ENCODE data around the gene PNMA8C. TPM values are rescaled to one million over a fixed set of nuclear protein-coding genes. Genes with fewer than 3 reads are reported as not detected.

PNMA8C gene
- total and polyA plus RNA-seq, 12 donors: 0.47 to 4.4 (median 1.9) TPM

DNA sequence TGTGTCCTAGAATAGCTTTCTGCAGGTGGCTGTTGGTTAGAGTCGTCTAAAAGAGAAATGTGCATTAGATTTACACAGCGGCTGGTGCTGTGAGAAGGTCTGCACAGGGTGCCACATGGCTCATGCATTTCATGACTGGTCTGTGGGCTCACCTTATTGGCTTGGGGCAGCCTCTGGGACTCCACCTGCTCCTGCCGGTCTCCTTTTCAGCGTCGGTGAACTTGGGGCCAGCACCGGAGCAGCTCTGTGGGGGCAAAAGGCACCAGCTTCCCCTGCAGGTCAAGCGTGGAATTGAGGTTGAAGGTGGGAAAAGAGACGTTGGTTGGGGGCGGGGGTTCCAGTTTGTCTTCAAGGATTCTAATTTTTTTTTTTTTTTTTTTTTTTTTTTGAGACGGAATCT, 3.1 kb upstream of the PNMA8C start:
- no peak for DNase-seq
- WGBS, 4 donors: 53 to 70% (median 59%) methylated on average over 9 to 10 of the region's 10 CpGs
- intact Hi-C loops (cut with DNase I): no loop called here

DNA sequence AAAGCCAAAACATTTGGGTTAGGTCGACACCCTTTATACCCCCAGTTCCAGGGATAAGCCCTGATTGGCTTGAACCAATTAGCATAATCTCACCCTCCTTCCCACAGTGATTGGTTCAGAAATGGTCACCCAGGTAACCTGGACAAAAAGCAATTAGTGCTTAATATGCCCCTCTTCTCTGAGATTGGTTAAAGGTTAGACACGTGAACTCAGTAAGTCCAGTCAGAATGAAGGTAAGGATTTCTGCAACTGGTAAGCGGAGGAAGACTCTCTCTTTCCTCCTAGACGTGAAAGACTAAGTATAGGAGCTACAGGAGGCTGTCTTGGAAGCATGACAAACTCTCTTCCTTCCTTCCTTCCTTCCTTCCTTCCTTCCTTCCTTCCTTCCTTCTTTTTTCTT, 1.3 kb upstream of the PNMA8C start:
- no peaks in the 10 kb centered on the region for H3K36me3 ChIP-seq (replicated peaks in 1 of 2)
- peaks cover 10 to 31% of the 10 kb centered on the region in 2 donors for H3K4me1 ChIP-seq (replicated peaks in 1 of 2)
- TF ChIP-seq CTCF (IDR thresholded peaks at IDR 0.05): no peak
- TF ChIP-seq POLR2A (IDR thresholded peaks at IDR 0.05): no peak
- H3K4me3 ChIP-seq: no peak overlapping the region
- no peak for DNase-seq
- no peaks in the 10 kb centered on the region for H3K9me3 ChIP-seq (replicated peaks in 1 of 3)
- no peak overlapping the region for H3K27ac ChIP-seq
- 81 to 85% (median 83%) methylated on average over 4 of the region's 4 CpGs for WGBS, 4 donors
- no peaks in the 10 kb centered on the region for H3K27me3 ChIP-seq
- intact Hi-C loops (cut with DNase I): no loop called here

More for the DNA sequence above, 3.1 kb upstream of the PNMA8C start:
- H3K27ac ChIP-seq: no peak overlapping the region
- H3K9me3 ChIP-seq (replicated peaks in 1 of 3): no peaks in the 10 kb centered on the region
- no peaks in the 10 kb centered on the region for H3K36me3 ChIP-seq (replicated peaks in 1 of 2)
- no peaks in the 10 kb centered on the region for H3K27me3 ChIP-seq
- H3K4me1 ChIP-seq (replicated peaks in 1 of 2): peaks cover 6 to 20% of the 10 kb centered on the region in 2 donors
- TF ChIP-seq CTCF (IDR thresholded peaks at IDR 0.05) (peak in 2 of 6 experiments; percentile 17 to 22), POLR2A (IDR thresholded peaks at IDR 0.05) (no peak)
- H3K4me3 ChIP-seq: no peak overlapping the region

DNA sequence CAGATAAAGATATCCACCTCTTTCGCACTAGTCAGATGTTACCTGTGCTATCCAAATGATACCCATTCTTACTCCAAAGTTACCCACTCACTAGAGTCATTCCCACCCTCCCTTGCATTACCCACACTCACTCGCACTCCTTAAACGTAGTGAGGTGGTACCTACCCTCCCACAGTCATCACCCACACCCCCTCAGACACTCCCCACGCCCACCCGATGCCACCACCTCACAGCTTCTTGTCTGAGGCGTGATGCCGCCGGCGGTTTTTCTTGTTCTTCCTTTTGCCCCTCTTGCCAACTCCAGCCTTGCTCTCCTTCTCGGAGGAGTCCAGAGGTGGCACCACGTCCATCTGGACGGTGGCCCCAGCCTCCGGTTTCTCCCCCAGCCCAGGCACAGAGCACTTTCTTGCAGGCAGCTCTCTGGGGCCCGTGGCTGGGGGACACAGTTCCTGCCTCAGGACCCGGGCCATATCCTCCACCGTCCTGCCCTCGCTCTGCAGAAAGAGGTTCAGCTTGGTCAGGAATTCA, 1.2 kb downstream of the PNMA8C start:
- intact Hi-C loops (cut with DNase I): no loop called here
- Histone ChIP-seq H3K27ac (no peak overlapping the region), H3K36me3 (replicated peaks in 1 of 2) (no peaks in the 10 kb centered on the region), H3K27me3 (no peaks in the 10 kb centered on the region), H3K4me1 (replicated peaks in 1 of 2) (peaks cover 10 to 31% of the 10 kb centered on the region in 2 donors), H3K4me3 (no peak overlapping the region), H3K9me3 (replicated peaks in 1 of 3) (no peaks in the 10 kb centered on the region)
- TF ChIP-seq POLR2A (IDR thresholded peaks at IDR 0.05) (no peak), CTCF (IDR thresholded peaks at IDR 0.05) (no peak)
- peak in 1 of 7 donors; percentile 35 for DNase-seq
- 87 to 91% (median 88%) methylated on average over 17 of the region's 17 CpGs for WGBS, 4 donors

GRCh38 chr19:46426506-46427162, 2.1 kb downstream of the PNMA8C start:
- Histone ChIP-seq H3K27ac (peak overlapping the region; percentile 66 to 84 (median 78)), H3K4me1 (replicated peaks in 1 of 2) (peaks cover 10 to 31% of the 10 kb centered on the region in 2 donors), H3K4me3 (peak overlapping the region in 2 of 4 donors; percentile 28 to 76), H3K36me3 (replicated peaks in 1 of 2) (no peaks in the 10 kb centered on the region), H3K9me3 (replicated peaks in 1 of 3) (no peaks in the 10 kb centered on the region), H3K27me3 (no peaks in the 10 kb centered on the region)
- DNase-seq: peak; percentile 85 to 92 (median 88)
- TF ChIP-seq POLR2A (IDR thresholded peaks at IDR 0.05) (peak in 1 of 2 donors; percentile 10), CTCF (IDR thresholded peaks at IDR 0.05) (no peak)
- intact Hi-C loops (cut with DNase I): no loop called here
- 2 to 3% (median 3%) methylated on average over 18 to 32 of the region's 32 CpGs for WGBS, 4 donors

All from adrenal gland (tissue), 12 donors.